HUDEP-2 (cell line): ENCODE data around the gene XBP1.
"Not testable (repeated sequence)": the region's sequence is repeated elsewhere in the genome, so short reads cannot be mapped to it uniquely, and the experiment has no call there.

Experiments
- DNase-seq, 76 experiments: peaks; one replicate each; lab custom pipeline; 2025; ENCODE audit not compliant: unreplicated experiment in 76 of 76; lab: John Stamatoyannopoulos, UW

XBP1 gene

DNA sequence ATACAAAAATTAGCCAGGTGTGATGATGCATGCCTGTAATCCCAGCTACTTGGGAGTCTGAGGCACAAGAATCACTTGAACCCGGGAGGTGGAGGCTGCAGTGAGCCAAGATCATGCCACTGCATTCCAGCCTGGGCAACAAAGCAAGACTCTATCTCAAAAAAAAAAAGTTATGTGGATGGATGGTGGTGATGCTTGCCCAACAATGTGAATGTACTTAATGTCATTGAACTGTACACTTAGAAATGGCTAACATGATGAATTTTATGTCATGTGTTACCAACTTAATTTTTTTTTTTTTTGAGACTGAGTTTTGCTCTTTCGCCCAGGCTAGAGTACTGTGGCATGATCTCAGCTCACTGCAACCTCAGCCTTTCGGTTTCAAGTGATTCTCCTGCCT, 45.9 kb downstream of the XBP1 start:
- DNase-seq: not testable (repeated sequence)

DNA sequence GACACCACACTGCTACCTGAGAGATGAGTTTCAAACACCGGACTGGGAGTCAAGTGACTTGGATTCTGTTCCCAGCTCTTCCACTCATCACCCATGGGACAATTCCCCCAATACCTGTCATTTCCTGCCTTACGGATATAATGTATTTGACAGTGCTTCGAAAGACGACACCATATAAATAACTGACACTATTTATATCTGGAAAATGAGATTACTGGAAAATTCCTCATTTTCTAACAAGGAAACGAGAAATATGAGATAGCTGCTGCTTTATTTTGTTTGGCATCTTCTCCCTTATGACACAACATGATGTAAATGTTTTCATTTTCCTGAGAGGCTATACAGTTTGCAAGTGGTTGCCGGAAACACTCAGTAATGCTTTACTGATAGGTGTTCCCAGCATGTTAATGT, 49.9 kb downstream of the XBP1 start:
- no peak for DNase-seq
